ENCODE data around the gene OLFM1. TPM values are rescaled to one million over a fixed set of nuclear protein-coding genes. Genes with fewer than 3 reads are reported as not detected.

Gene OLFM1
- total RNA-seq, 6 experiments from 2014 or later: 1.1 to 5.9 (median 3.5) TPM

DNA sequence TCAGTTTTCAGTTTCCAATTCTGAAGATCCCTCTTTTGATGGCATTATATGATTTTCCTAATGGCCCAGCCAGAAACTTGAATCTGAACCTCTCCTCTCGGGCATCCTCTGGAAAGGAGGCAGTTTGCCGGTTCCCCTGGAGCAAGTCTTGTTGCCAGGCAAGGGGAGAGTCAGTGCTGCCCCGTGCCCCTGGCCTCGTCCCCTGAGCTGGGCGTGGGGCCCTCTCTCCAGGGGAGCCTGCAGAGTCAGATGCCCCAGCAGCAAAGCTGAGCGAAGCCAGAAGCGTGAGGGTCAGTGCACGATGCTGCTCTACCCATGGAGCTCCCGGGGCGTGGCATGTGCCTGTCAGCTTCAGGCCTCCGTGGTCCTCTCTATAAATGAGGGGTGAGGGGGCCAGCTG, 14.0 kb downstream of the OLFM1 start:
- Histone ChIP-seq H3K4me3 (no peak overlapping the region), H3K36me3 (no peaks in the 10 kb centered on the region), H3K4me1 (no peaks in the 10 kb centered on the region), H3K27me3 (no peaks in the 10 kb centered on the region), H3K27ac (no peak overlapping the region), H3K9me3 (no peaks in the 10 kb centered on the region)
- 20% methylated on average over 1 of the region's 11 CpGs for WGBS (ENCODE audit: insufficient coverage, low coverage, low lambda C conversion rate, missing lambda C conversion rate)
- DNase-seq: no peak
- no peak for ATAC-seq
- TF ChIP-seq CTCF (IDR thresholded peaks at IDR 0.05): no peak
- TF ChIP-seq POLR2A (IDR thresholded peaks at IDR 0.05): no peak
- intact Hi-C loops (cut with DNase I): no loop called here

GRCh38 chr9:135101926-135102325, 14.5 kb downstream of the OLFM1 start:
- Histone ChIP-seq H3K27me3 (no peaks in the 10 kb centered on the region), H3K4me3 (no peak overlapping the region), H3K4me1 (no peaks in the 10 kb centered on the region), H3K9me3 (no peaks in the 10 kb centered on the region), H3K36me3 (no peaks in the 10 kb centered on the region), H3K27ac (no peak overlapping the region)
- 73% methylated on average over 7 of the region's 8 CpGs for WGBS (ENCODE audit: insufficient coverage, low coverage, low lambda C conversion rate, missing lambda C conversion rate)
- intact Hi-C loops (cut with DNase I): no loop called here
- DNase-seq: no peak
- TF ChIP-seq CTCF (IDR thresholded peaks at IDR 0.05) (no peak), POLR2A (IDR thresholded peaks at IDR 0.05) (no peak)
- ATAC-seq: no peak

DNA sequence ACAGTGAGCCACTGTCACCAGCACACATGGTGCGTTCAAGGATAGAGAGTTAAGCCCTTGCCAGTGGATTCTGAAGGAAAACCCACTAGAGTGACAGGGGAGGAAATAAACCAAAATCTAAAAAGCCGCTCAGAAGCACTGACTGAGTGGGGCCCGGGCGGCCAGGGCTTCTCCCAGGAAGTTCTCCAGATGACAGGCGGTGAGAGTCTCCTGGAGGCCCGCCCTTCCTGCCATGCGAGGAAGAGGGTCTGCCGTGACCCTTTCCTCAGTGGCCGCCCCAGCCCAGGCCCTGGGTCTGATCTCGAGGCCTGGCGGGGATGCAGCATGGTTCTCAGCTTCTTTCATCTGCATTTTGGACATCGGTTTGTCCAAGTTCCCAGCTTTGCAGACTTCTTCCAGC, 14.9 kb downstream of the OLFM1 start:
- 53% methylated on average over 4 of the region's 12 CpGs for WGBS (ENCODE audit: insufficient coverage, low coverage, low lambda C conversion rate, missing lambda C conversion rate)
- no peaks in the 10 kb centered on the region for H3K27me3 ChIP-seq
- no peak for ATAC-seq
- H3K9me3 ChIP-seq: no peaks in the 10 kb centered on the region
- no peaks in the 10 kb centered on the region for H3K36me3 ChIP-seq
- H3K4me1 ChIP-seq: no peaks in the 10 kb centered on the region
- no peak overlapping the region for H3K27ac ChIP-seq
- TF ChIP-seq POLR2A (IDR thresholded peaks at IDR 0.05) (no peak), CTCF (IDR thresholded peaks at IDR 0.05) (no peak)
- intact Hi-C loops (cut with DNase I): no loop called here
- H3K4me3 ChIP-seq: no peak overlapping the region
- no peak for DNase-seq

DNA sequence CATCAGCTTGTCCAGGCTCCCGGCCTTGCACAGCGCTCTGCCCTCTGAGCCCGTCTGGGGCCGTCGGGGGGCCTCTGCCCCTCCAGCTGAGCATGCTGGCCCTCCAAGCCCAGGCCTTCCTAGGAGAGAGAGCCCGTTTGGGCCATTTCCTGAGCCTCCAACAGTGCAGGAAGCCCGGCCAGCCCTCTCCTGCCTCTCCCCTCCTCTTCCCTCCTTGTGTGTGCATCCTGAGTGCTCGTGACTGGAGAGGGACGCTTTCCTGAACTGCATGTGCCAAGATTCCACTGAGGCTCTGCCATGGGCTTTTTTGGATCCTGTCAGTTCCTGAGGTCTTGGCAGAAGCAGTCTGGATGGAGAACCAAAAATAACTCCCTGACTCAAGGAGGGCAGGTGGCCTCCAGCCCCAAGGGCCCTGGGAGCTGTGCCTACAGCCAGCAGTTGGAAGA, 15.6 kb downstream of the OLFM1 start:
- WGBS (ENCODE audit: insufficient coverage, low coverage, low lambda C conversion rate, missing lambda C conversion rate): 0% methylated on average over 1 of the region's 9 CpGs
- DNase-seq: no peak

More for the DNA sequence above, 15.6 kb downstream of the OLFM1 start:
- intact Hi-C loops (cut with DNase I): no loop called here
- ATAC-seq: peak in 2 of 4 donors; percentile 17 to 24
- Histone ChIP-seq H3K4me1 (no peaks in the 10 kb centered on the region), H3K9me3 (no peaks in the 10 kb centered on the region), H3K27ac (no peak overlapping the region), H3K4me3 (no peak overlapping the region), H3K27me3 (no peaks in the 10 kb centered on the region), H3K36me3 (no peaks in the 10 kb centered on the region)
- no peak for TF ChIP-seq CTCF (IDR thresholded peaks at IDR 0.05)
- TF ChIP-seq POLR2A (IDR thresholded peaks at IDR 0.05): no peak

All from right lobe of liver (tissue), 6 donors.